HEK293 (cell line): ENCODE data around the gene MACF1.

ENCODE experiments used
- CTCF ChIA-PET: fragments of 350-600 bp; formaldehyde crosslinking; extraction: SDS; loops from one replicate; lab custom pipeline; 2021; ENCODE audit warnings: antibody characterized with exemption; lab: Yijun Ruan, JAX
- POLR2A ChIA-PET: fragments of 300-600 bp; formaldehyde crosslinking; extraction: SDS; loops from one replicate; lab custom pipeline; 2020; ENCODE audit warnings: antibody characterized with exemption, inconsistent platforms; lab: Yijun Ruan, JAX
- H3K27ac ChIP-seq: fragments of 200-500 bp; sonication (Bioruptor generic); 2 replicates; pipeline ENCODE4 v1.5.1; 2014; ENCODE audit warnings: low read depth, low read length, control low read depth, inconsistent platforms; ENCODE audit errors: extremely low read depth
- H3K36me3 ChIP-seq, 2 experiments: fragments of 200-500 bp in 1 of 2; sonication (Bioruptor generic) in 1 of 2; 1 replicate in 1 of 2; 2 replicates in 1 of 2; pipeline ENCODE4 v1.5.1; 2014 to 2017; ENCODE audit warnings: inconsistent platforms in 2 of 2, low read length in 2 of 2; ENCODE audit not compliant: control insufficient read depth in 2 of 2, insufficient read depth in 1 of 2
- H3K4me1 ChIP-seq: fragments of 200-500 bp; sonication (Bioruptor generic); 2 replicates; pipeline ENCODE4 v1.5.1; 2014; ENCODE audit warnings: mild to moderate bottlenecking, low read length, inconsistent platforms; ENCODE audit not compliant: control insufficient read depth, insufficient read depth
- H3K4me3 ChIP-seq: 2 replicates; pipeline ENCODE4 v1.5.1; 2011; ENCODE audit warnings: low read depth, mild to moderate bottlenecking, control low read depth, low read length, moderate library complexity
- H3K9me3 ChIP-seq: fragments of 200-500 bp; sonication (Bioruptor generic); 2 replicates; pipeline ENCODE4 v1.5.1; 2014; ENCODE audit warnings: low read depth, low read length, inconsistent platforms; ENCODE audit not compliant: control insufficient read depth, insufficient read depth
- ATF2 ChIP-seq: fragments of 450-650 bp; formaldehyde crosslinking; IDR thresholded peaks from 2 replicates; pipeline ENCODE4 v1.5.1; 2016; ENCODE audit warnings: missing biosample characterization, missing genetic modification characterization, low read depth
- GLI2 ChIP-seq: fragments of 450-650 bp; formaldehyde crosslinking; IDR thresholded peaks from 2 replicates; pipeline ENCODE4; 2017; ENCODE audit warnings: missing biosample characterization, missing genetic modification characterization, low read depth, borderline replicate concordance
- KLF7 ChIP-seq: fragments of 450-650 bp; formaldehyde crosslinking; IDR thresholded peaks from 2 replicates; pipeline ENCODE4 v1.5.1; 2016; ENCODE audit warnings: missing biosample characterization, missing genetic modification characterization, borderline replicate concordance
- MEIS1 ChIP-seq: sonication (generic); formaldehyde crosslinking; IDR thresholded peaks from 2 replicates; pipeline ENCODE4 v1.8.1; 2022; ENCODE audit warnings: missing genetic modification reagents, mild to moderate bottlenecking, borderline replicate concordance
- OSR2 ChIP-seq: fragments of 450-650 bp; formaldehyde crosslinking; IDR thresholded peaks from 2 replicates; pipeline ENCODE4 v1.5.1; 2016; ENCODE audit warnings: missing biosample characterization, missing genetic modification characterization
- OVOL3 ChIP-seq: fragments of 450-650 bp; formaldehyde crosslinking; IDR thresholded peaks from 2 replicates; pipeline ENCODE4 v1.5.1; 2016; ENCODE audit warnings: missing biosample characterization, missing genetic modification characterization
- REPIN1 ChIP-seq: fragments of 450-650 bp; formaldehyde crosslinking; IDR thresholded peaks from 2 replicates; pipeline ENCODE4 v1.5.1; 2017; ENCODE audit warnings: missing biosample characterization, missing genetic modification characterization, low read depth
- SETDB1 ChIP-seq: IDR thresholded peaks from one replicate; pipeline ENCODE4 v1.6.1; 2017; ENCODE audit warnings: mild to moderate bottlenecking, low read length, moderate library complexity, mixed read lengths; ENCODE audit not compliant: insufficient read length
- WT1 ChIP-seq: fragments of 450-650 bp; formaldehyde crosslinking; IDR thresholded peaks from 2 replicates; pipeline ENCODE4 v1.5.1; 2016; ENCODE audit warnings: missing biosample characterization, missing genetic modification characterization
- ZFP37 ChIP-seq: fragments of 450-650 bp; formaldehyde crosslinking; IDR thresholded peaks from 2 replicates; pipeline ENCODE4 v1.5.1; 2016; ENCODE audit warnings: missing biosample characterization, missing genetic modification characterization
- ZNF133 ChIP-seq: fragments of 450-650 bp; formaldehyde crosslinking; IDR thresholded peaks from 2 replicates; pipeline ENCODE4 v1.5.1; 2016; ENCODE audit warnings: missing biosample characterization, missing genetic modification characterization
- ZNF155 ChIP-seq: fragments of 450-650 bp; formaldehyde crosslinking; IDR thresholded peaks from 2 replicates; pipeline ENCODE4 v1.5.1; 2016; ENCODE audit warnings: missing biosample characterization, missing genetic modification characterization
- ZNF239 ChIP-seq: fragments of 450-650 bp; formaldehyde crosslinking; IDR thresholded peaks from 2 replicates; pipeline ENCODE4 v1.5.1; 2016; ENCODE audit warnings: missing biosample characterization, missing genetic modification characterization
- ZNF274 ChIP-seq, 2 experiments: fragments of 200-500 bp in 1 of 2; fragments of 450-650 bp in 1 of 2; sonication (Bioruptor generic) in 1 of 2; formaldehyde crosslinking in 1 of 2; IDR thresholded peaks; 2 replicates each; pipeline versions ENCODE4 v1.5.1 to v1.6.1; 2014 to 2016; ENCODE audit warnings: borderline replicate concordance in 1 of 2, inconsistent platforms in 1 of 2, low read length in 1 of 2, missing biosample characterization in 1 of 2, missing genetic modification characterization in 1 of 2
- ZNF280C ChIP-seq: fragments of 450-650 bp; formaldehyde crosslinking; IDR thresholded peaks from 2 replicates; pipeline ENCODE4 v1.5.1; 2016; ENCODE audit warnings: missing biosample characterization, missing genetic modification characterization
- ZNF518A ChIP-seq: fragments of 450-650 bp; formaldehyde crosslinking; conservative IDR thresholded peaks from 2 replicates; pipeline ENCODE4 v1.5.1; 2016; ENCODE audit warnings: low read depth, missing biosample characterization, missing genetic modification characterization
- ZNF548 ChIP-seq: fragments of 450-650 bp; formaldehyde crosslinking; IDR thresholded peaks from 2 replicates; pipeline ENCODE4 v1.5.1; 2016; ENCODE audit warnings: missing biosample characterization, missing genetic modification characterization
- ZNF645 ChIP-seq: fragments of 450-650 bp; formaldehyde crosslinking; IDR thresholded peaks from 2 replicates; pipeline ENCODE4; 2016; ENCODE audit warnings: missing biosample characterization, missing genetic modification characterization
- ZNF747 ChIP-seq: fragments of 450-650 bp; formaldehyde crosslinking; IDR thresholded peaks from 2 replicates; pipeline ENCODE4 v1.5.1; 2016; ENCODE audit warnings: missing biosample characterization, missing genetic modification characterization

Gene MACF1

GRCh38 chr1:39173995-39174380 lies 30.5 kb upstream of the MACF1 start:
- H3K36me3 ChIP-seq: no peaks in the 10 kb centered on the region
- no peak overlapping the region for H3K4me3 ChIP-seq
- CTCF ChIA-PET: interaction anchor here (0.7 to 1.8 kb wide), 2 partner anchors 18 to 60 kb away, joined by 3 to 8 read pairs; no protein-coding TSS in a partner anchor
- no peak overlapping the region for H3K27ac ChIP-seq
- H3K4me1 ChIP-seq: peaks cover 19% of the 10 kb centered on the region
- no peaks in the 10 kb centered on the region for H3K9me3 ChIP-seq
- TF ChIP-seq REPIN1 (tag by site-specific recombination) (no peak), ATF2 (no peak), ZNF645 (tag by site-specific recombination) (no peak)
- TF ChIP-seq, all 188 proteins: peak for 0
- POLR2A ChIA-PET: no interaction called here

- CTCF ChIA-PET: interaction anchor here (0.7 to 1.8 kb wide), 2 partner anchors 18 to 61 kb away, joined by 3 to 8 read pairs; no protein-coding TSS in a partner anchor
- Histone ChIP-seq H3K4me1 (peaks cover 21% of the 10 kb centered on the region), H3K36me3 (no peaks in the 10 kb centered on the region), H3K4me3 (no peak overlapping the region), H3K9me3 (no peaks in the 10 kb centered on the region), H3K27ac (no peak overlapping the region)
- TF ChIP-seq ZFP37 (no peak), OVOL3 (tag by site-specific recombination) (no peak), ZNF155 (tag by site-specific recombination) (no peak), OSR2 (no peak), MEIS1 (CRISPR knock-in tag) (no peak), ZNF239 (tag by site-specific recombination) (no peak), WT1 (no peak), KLF7 (no peak), ZNF518A (no peak), GLI2 (tag by site-specific recombination) (no peak), ZNF280C (tag by site-specific recombination) (no peak), ZNF548 (tag by site-specific recombination) (no peak), ZNF747 (tag by site-specific recombination) (no peak), ZNF274 (IDR thresholded peaks at IDR 0.05; ENCODE audit: low read length) (no peak), ZNF274 (tag by site-specific recombination; IDR thresholded peaks at IDR 0.05; ENCODE audit: borderline replicate concordance) (no peak), ZNF133 (tag by site-specific recombination) (no peak), SETDB1 (no peak)
- POLR2A ChIA-PET: no interaction called here
Observed at GRCh38 chr1:39174390-39175081, 30.0 kb upstream of the MACF1 start.
